ENCODE measurements around the gene L3MBTL4.

DNA sequence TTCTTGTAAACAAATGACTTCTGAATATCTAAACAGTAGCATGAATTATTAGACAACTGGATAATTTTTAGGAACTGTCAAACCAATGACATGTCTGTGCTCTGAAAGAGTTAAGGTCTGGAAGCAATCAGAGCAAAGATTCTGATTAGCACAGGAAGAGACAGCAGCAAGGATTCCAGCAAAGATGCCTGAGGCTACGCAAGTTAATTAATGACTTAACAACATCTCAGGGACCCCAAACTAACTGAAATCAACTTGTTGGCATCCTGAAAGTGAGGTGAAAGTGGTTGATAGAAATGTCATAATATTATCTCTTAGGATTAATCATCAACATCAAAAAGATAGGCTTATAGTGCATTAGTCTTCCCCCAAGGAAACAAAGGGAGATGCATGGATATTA lies 396.0 kb downstream of the L3MBTL4 start:
- TF ChIP-seq POLR2A (IDR thresholded peaks at IDR 0.05; ENCODE audit: borderline replicate concordance, extremely low read depth, insufficient read depth, insufficient read length) (no peak), ELF1 (IDR thresholded peaks at IDR 0.05; ENCODE audit: borderline replicate concordance, low read depth) (no peak), POLR2AphosphoS5 (IDR thresholded peaks at IDR 0.05; ENCODE audit: low read depth, low read length) (no peak), ZNF274 (IDR thresholded peaks at IDR 0.05; ENCODE audit: low read depth, low read length) (no peak), EGR1 (IDR thresholded peaks at IDR 0.05; ENCODE audit: low read depth) (no peak), MAX (IDR thresholded peaks at IDR 0.05) (no peak), CTCF (IDR thresholded peaks at IDR 0.05 in 2 of 3, conservative IDR thresholded peaks at IDR 0.05 in 1 of 3; ENCODE audit: borderline replicate concordance in 1 of 3, insufficient read depth in 1 of 3, low read depth in 2 of 3, low read length in 2 of 3) (no peak), SP1 (IDR thresholded peaks at IDR 0.05; ENCODE audit: low read depth) (no peak)
- TF ChIP-seq, protein P1, sequence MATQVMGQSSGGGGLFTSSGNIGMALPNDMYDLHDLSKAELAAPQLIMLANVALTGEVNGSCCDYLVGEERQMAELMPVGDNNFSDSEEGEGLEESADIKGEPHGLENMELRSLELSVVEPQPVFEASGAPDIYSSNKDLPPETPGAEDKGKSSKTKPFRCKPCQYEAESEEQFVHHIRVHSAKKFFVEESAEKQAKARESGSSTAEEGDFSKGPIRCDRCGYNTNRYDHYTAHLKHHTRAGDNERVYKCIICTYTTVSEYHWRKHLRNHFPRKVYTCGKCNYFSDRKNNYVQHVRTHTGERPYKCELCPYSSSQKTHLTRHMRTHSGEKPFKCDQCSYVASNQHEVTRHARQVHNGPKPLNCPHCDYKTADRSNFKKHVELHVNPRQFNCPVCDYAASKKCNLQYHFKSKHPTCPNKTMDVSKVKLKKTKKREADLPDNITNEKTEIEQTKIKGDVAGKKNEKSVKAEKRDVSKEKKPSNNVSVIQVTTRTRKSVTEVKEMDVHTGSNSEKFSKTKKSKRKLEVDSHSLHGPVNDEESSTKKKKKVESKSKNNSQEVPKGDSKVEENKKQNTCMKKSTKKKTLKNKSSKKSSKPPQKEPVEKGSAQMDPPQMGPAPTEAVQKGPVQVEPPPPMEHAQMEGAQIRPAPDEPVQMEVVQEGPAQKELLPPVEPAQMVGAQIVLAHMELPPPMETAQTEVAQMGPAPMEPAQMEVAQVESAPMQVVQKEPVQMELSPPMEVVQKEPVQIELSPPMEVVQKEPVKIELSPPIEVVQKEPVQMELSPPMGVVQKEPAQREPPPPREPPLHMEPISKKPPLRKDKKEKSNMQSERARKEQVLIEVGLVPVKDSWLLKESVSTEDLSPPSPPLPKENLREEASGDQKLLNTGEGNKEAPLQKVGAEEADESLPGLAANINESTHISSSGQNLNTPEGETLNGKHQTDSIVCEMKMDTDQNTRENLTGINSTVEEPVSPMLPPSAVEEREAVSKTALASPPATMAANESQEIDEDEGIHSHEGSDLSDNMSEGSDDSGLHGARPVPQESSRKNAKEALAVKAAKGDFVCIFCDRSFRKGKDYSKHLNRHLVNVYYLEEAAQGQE (IDR thresholded peaks at IDR 0.05; ENCODE audit: low read depth): no peak
